A673 (cell line): ENCODE measurements around the gene PFN3. TPM values are rescaled to one million over a fixed set of nuclear protein-coding genes. Genes with fewer than 3 reads are reported as not detected.

Experiments used
- BruUV-seq: library from RNA; stranded (reverse); fragments of 400-500 nt; replicated peaks from 2 replicates; lab custom pipeline; 2021; lab: Mats Ljungman, UMichigan
- CTCF ChIA-PET: fragments of 300-600 bp; sonication (Branson Sonifier 250); formaldehyde crosslinking; loops from one replicate; lab custom pipeline; 2022; ENCODE audit warnings: antibody characterized with exemption; lab: Charles Lee
- POLR2A ChIA-PET: fragments of 300-600 bp; sonication (Branson Sonifier 250); formaldehyde crosslinking; loops from one replicate; lab custom pipeline; 2022; ENCODE audit warnings: antibody characterized with exemption; ENCODE audit not compliant: low non-redundant PET; lab: Charles Lee
- DNase-seq: peaks from one replicate; pipeline ENCODE4 v3.0.0-alpha.2; 2015; ENCODE audit warnings: low spot score
- H3K27ac ChIP-seq: fragments of 200-600 bp; sonication (generic); 2 replicates; pipeline ENCODE4 v1.5.1; 2016; ENCODE audit warnings: mixed run types, low read depth, mild to moderate bottlenecking, mixed read lengths, antibody characterized with exemption, low read length; ENCODE audit not compliant: poor library complexity, severe bottlenecking
- H3K27me3 ChIP-seq: fragments of 200-600 bp; sonication (generic); replicated peaks from 2 replicates; pipeline ENCODE4 v1.6.1; 2017; ENCODE audit warnings: mixed run types, low read depth, mild to moderate bottlenecking, mixed read lengths, antibody characterized with exemption, low read length; ENCODE audit not compliant: insufficient read depth, poor library complexity
- H3K36me3 ChIP-seq: fragments of 200-600 bp; sonication (generic); 2 replicates; pipeline ENCODE4 v1.6.1; 2016; ENCODE audit warnings: mixed run types, mild to moderate bottlenecking, mixed read lengths, antibody characterized with exemption, low read length; ENCODE audit not compliant: insufficient read depth, poor library complexity, severe bottlenecking
- H3K4me1 ChIP-seq: fragments of 200-600 bp; sonication (generic); 2 replicates; pipeline ENCODE4 v1.6.1; 2017; ENCODE audit warnings: mixed run types, mild to moderate bottlenecking, mixed read lengths, antibody characterized with exemption, low read length; ENCODE audit not compliant: insufficient read depth, poor library complexity, severe bottlenecking
- H3K4me3 ChIP-seq: fragments of 200-600 bp; sonication (generic); 2 replicates; pipeline ENCODE4 v1.5.1; 2016; ENCODE audit warnings: low read depth, mixed run types, mild to moderate bottlenecking, mixed read lengths, low read length; ENCODE audit not compliant: poor library complexity, severe bottlenecking
- H3K9me3 ChIP-seq: fragments of 200-600 bp; sonication (generic); 2 replicates; pipeline ENCODE4 v1.6.1; 2016; ENCODE audit warnings: mixed run types, low read depth, mild to moderate bottlenecking, mixed read lengths, antibody characterized with exemption, low read length; ENCODE audit not compliant: poor library complexity, severe bottlenecking
- EZH2 ChIP-seq: fragments of 200-600 bp; sonication (generic); IDR thresholded peaks from 2 replicates; pipeline ENCODE4 v1.6.1; 2017; ENCODE audit warnings: borderline replicate concordance, low read depth, mild to moderate bottlenecking, mixed read lengths, antibody characterized with exemption, low read length; ENCODE audit not compliant: poor library complexity, severe bottlenecking
- intact Hi-C: fragments of 100-400 bp; cut with micrococcal nuclease; formaldehyde crosslinking; loops from one replicate; pipeline ENCODE4 v1.10.0; 2022; ENCODE audit not compliant: unreplicated experiment
- total RNA-seq: library from RNA; stranded (reverse); gene quantifications from 2 replicates; pipeline ENCODE4 v1.2.3, GENCODE V29; 2021
- TF ChIP-seq, protein P1 (sequence below): fragments of 300-800, 200-600 bp; sonication (generic); conservative IDR thresholded peaks from 2 replicates; pipeline ENCODE4 v1.5.1; 2017; ENCODE audit warnings: low read depth, mild to moderate bottlenecking, antibody characterized with exemption, low read length, moderate library complexity, mixed read lengths

PFN3 gene
- total RNA-seq, 1 experiment from 2014 or later = not detected

DNA sequence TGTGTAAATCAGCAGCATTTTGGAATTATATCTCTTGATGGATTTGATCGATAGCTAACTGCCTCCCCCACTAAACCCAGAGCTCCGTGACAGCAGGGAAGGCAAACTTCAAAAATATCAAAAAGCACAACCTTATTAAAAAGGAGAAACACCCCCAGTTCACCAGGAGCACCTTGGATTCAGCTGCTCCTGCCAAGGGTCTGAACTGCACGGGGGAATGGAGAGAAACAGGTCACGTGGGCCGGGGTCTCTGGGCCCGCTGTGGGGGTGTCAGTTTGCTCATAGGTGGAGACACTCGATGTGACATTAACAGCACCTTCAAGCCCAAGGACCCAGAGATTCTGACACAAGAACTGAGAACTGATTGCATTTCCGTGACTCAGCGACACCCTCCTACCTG is 17.3 kb downstream of the PFN3 start:
- no peaks in the 10 kb centered on the region for H3K4me1 ChIP-seq
- no TSS peak for BruUV-seq
- H3K4me3 ChIP-seq = no peak overlapping the region
- no peaks in the 10 kb centered on the region for H3K36me3 ChIP-seq
- TF ChIP-seq EZH2 = no peak
- TF ChIP-seq, protein P1, sequence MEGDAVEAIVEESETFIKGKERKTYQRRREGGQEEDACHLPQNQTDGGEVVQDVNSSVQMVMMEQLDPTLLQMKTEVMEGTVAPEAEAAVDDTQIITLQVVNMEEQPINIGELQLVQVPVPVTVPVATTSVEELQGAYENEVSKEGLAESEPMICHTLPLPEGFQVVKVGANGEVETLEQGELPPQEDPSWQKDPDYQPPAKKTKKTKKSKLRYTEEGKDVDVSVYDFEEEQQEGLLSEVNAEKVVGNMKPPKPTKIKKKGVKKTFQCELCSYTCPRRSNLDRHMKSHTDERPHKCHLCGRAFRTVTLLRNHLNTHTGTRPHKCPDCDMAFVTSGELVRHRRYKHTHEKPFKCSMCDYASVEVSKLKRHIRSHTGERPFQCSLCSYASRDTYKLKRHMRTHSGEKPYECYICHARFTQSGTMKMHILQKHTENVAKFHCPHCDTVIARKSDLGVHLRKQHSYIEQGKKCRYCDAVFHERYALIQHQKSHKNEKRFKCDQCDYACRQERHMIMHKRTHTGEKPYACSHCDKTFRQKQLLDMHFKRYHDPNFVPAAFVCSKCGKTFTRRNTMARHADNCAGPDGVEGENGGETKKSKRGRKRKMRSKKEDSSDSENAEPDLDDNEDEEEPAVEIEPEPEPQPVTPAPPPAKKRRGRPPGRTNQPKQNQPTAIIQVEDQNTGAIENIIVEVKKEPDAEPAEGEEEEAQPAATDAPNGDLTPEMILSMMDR = no peak
- no peak overlapping the region for H3K27ac ChIP-seq
- CTCF ChIA-PET = interaction anchor here (1.1 to 1.5 kb wide), 2 partner anchors 12 to 64 kb away, joined by 3 to 6 read pairs; no protein-coding TSS in a partner anchor
- intact Hi-C loops = no loop called here
- POLR2A ChIA-PET = no interaction called here
- H3K27me3 ChIP-seq = no peaks in the 10 kb centered on the region
- no peaks in the 10 kb centered on the region for H3K9me3 ChIP-seq
- DNase-seq = no peak

DNA sequence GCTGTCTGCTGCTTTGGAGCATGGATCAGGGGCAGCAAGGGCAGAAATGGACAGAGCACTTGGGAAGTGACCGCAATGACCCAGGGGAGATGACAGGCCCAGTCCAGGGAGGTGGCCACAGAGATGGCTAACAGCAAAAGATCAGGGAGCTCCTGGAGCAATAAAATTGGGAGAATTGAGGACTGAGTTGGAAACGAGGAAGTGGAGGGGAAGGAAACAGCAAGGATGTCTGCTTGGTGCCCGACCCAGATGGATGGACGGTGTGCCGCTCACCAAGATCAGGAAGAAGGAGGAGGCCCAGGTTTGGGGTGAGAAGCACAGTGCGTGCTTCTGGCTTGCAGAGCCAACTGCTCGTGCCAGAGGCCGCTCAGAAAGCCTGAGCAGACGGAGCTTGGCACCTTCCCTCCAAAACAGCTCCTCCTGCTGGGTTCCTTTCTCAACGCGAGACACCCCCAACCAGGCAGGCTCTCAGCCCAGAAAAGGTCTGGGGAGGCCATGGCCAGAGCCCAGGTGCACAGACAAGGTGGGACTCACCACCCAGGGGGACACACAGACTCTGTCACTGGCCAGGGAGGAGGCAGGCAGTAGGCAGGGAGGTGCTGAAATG is 17.9 kb downstream of the PFN3 start:
- Histone ChIP-seq H3K27me3 (no peaks in the 10 kb centered on the region), H3K9me3 (no peaks in the 10 kb centered on the region), H3K36me3 (no peaks in the 10 kb centered on the region), H3K4me1 (no peaks in the 10 kb centered on the region), H3K27ac (no peak overlapping the region), H3K4me3 (no peak overlapping the region)
- ChIA-PET POLR2A (no interaction called here), CTCF (interaction anchor here (0.6 to 1.5 kb wide), 3 partner anchors 8 to 65 kb away, joined by 3 to 6 read pairs (median 4); no protein-coding TSS in a partner anchor)
- no TSS peak for BruUV-seq
- no peak for DNase-seq
- intact Hi-C loops = no loop called here
- no peak for TF ChIP-seq EZH2
- TF ChIP-seq, protein P1 = peak; percentile 45

DNA sequence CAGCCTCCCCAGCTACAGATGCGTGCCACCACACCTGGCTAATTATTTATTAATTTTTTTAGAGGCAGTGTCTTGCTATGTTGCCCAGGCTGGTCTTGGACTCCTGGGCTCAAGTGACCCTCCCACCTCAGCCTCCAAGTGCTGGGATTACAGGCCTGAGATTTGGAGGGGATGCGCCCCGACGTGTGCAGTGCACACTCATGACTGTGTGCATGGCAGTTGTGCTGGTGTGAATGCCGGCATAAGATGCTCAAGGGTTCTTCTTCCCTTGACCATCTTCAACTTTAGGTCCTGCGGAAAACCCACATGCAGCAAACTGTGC is 19.7 kb downstream of the PFN3 start:
- POLR2A ChIA-PET = no interaction called here
- no peak overlapping the region for H3K27ac ChIP-seq
- BruUV-seq = no TSS peak
- no peak for DNase-seq
- intact Hi-C loops = no loop called here
- no peak for TF ChIP-seq EZH2
- TF ChIP-seq, protein P1 = no peak
- no peaks in the 10 kb centered on the region for H3K4me1 ChIP-seq
- H3K4me3 ChIP-seq = no peak overlapping the region
- H3K27me3 ChIP-seq = no peaks in the 10 kb centered on the region
- no peaks in the 10 kb centered on the region for H3K36me3 ChIP-seq
- CTCF ChIA-PET = no interaction called here
- no peaks in the 10 kb centered on the region for H3K9me3 ChIP-seq
